OCI-LY1 (cell line): ENCODE data around the gene ETV6.

Source experiments
- EZH2 ChIP-seq: fragments of 200-600 bp; sonication (generic), shearing (Covaris generic); IDR thresholded peaks from 2 replicates; pipeline ENCODE4 v1.8.0; 2017; ENCODE audit warnings: borderline replicate concordance, mixed run types, mild to moderate bottlenecking, antibody characterized with exemption, low read length, moderate library complexity, mixed read lengths
- TF ChIP-seq, protein P1 (sequence below): fragments of 200-600 bp; sonication (generic), shearing (Covaris generic); IDR thresholded peaks from 2 replicates; pipeline ENCODE4 v1.5.1; 2017; ENCODE audit warnings: mild to moderate bottlenecking, antibody characterized with exemption, low read length, moderate library complexity, mixed read lengths

DNA sequence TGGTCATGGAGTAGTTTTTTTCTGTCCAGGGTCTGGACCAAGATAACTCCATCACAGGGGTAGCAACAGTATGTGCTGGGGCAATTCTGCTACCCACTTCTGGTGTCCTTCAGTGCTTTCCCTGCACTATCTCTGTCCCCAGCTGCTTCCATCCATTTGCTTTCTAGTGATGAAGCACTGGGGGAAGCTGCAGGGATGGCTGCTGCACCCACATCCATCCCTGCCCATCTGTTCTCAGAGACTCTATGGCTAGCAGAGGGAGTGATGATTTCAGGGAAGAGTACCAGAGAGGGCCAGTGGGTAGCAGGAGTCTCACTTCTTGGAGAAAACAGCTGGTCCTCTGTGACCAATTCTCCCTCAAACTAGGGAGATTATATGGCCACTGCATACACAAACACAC, 44.1 kb downstream of the ETV6 start:
- TF ChIP-seq, protein P1, sequence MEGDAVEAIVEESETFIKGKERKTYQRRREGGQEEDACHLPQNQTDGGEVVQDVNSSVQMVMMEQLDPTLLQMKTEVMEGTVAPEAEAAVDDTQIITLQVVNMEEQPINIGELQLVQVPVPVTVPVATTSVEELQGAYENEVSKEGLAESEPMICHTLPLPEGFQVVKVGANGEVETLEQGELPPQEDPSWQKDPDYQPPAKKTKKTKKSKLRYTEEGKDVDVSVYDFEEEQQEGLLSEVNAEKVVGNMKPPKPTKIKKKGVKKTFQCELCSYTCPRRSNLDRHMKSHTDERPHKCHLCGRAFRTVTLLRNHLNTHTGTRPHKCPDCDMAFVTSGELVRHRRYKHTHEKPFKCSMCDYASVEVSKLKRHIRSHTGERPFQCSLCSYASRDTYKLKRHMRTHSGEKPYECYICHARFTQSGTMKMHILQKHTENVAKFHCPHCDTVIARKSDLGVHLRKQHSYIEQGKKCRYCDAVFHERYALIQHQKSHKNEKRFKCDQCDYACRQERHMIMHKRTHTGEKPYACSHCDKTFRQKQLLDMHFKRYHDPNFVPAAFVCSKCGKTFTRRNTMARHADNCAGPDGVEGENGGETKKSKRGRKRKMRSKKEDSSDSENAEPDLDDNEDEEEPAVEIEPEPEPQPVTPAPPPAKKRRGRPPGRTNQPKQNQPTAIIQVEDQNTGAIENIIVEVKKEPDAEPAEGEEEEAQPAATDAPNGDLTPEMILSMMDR = no peak
- no peak for TF ChIP-seq EZH2
